GM19328 (cell line): Measurements from ENCODE around the gene BTBD8.

Experiments
- ATAC-seq: cut with Tn5 transposase; IDR thresholded peaks from one replicate; pipeline ENCODE4 v1.9.1; 2021; ENCODE audit warnings: mild to moderate bottlenecking, moderate library complexity; ENCODE audit not compliant: unreplicated experiment

BTBD8 gene

GRCh38 chr1:92188436-92189255 lies 108.5 kb downstream of the BTBD8 start:
- no peak for ATAC-seq

DNA sequence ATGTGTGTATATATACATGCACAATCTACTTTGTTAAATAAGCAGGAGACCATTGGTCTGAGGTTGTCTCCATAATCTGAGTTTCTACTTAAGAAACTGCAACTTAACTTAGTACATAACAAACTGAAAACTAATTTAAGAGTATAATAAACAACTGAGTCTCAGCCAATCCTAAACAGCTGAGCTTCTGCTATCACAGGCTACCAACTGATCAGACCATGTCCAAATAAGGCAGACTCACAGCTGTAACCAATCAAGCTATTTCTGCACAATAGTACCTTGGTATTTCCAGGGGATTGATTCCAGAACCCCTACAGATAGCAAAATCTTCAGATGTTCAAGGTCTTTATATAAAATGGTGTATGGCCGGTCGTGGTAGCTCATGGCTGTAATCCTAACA lies 111.6 kb downstream of the BTBD8 start:
- no peak for ATAC-seq

GRCh38 chr1:92192246-92192645 lies 112.1 kb downstream of the BTBD8 start:
- no peak for ATAC-seq

GRCh38 chr1:92194511-92194910 lies 114.4 kb downstream of the BTBD8 start:
- no peak for ATAC-seq

DNA sequence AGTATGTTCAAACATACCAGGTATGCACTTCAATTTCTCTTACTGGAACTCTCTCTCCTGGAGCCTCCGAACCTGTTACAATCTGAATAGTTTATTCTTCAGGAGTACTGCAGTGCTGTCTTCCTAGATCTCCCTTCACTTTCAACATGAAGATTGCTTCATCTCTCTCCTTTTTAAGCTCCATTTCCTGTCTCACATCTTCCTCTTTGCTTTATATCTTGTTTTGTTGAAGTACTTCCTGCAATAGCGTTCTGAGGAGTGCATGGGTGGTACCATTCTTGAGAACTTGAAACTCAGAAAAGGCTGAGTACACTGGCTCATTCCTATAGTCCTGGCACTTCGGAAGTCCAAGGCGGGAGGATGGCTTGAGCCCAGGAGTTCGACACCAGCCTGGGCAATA lies 121.8 kb downstream of the BTBD8 start:
- ATAC-seq, result no peak

- ATAC-seq, result no peak
Measured at GRCh38 chr1:92203105-92203504, 123.0 kb downstream of the BTBD8 start.

- ATAC-seq, result no peak
Measured at GRCh38 chr1:92210701-92211100, 130.6 kb downstream of the BTBD8 start.

- ATAC-seq, result no peak
Measured at GRCh38 chr1:92211166-92211565, 131.0 kb downstream of the BTBD8 start.

- no peak for ATAC-seq
Measured at GRCh38 chr1:92217721-92218120, 137.6 kb downstream of the BTBD8 start, which contains the start of gene C1orf146. TSS of gene C1orf146 (plus strand) at chr1:92217915. CDS start at chr1:92231421, 13,506 bp downstream.

DNA sequence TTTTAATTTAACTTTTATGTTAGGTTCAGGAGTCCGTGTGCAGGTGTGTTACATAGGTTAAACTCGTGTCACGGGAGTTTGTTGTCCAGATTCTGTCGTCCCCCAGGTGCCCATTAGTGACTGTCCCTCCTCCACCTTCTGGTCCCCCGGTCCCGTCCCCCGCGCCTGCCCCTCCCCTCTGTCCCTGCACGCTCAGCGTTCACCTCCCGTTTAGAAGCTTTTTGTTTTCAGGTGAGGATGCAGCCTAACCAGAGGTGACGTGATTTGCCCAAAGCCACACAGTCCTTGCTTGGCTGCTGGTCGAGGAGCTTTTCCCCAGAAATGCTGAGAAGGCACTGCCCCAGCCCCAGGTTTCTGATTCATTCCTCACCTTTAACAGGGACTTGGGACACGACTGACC lies 138.4 kb downstream of the BTBD8 start:
- no peak for ATAC-seq

GRCh38 chr1:92219028-92219427 lies 138.9 kb downstream of the BTBD8 start:
- ATAC-seq, result no peak

DNA sequence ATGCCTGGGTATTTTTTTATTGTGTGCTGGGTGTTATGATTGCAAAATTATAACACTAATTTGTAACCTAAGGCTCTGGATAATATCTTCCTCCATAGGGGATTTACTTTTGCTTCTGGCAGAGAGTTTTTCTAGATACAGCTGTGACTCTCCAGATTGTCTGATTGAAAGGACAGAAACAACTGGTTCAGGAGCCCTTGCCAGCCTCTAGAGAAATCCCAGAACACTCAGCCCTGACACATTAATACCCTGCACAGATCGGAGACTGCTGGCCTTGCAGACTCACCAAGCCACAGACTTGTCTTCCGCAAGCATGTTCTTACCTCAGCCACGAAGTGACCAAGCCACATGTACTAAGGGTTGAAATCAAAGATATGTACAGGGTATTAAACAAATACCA lies 148.3 kb downstream of the BTBD8 start:
- ATAC-seq, result no peak

- ATAC-seq, result no peak
Measured at GRCh38 chr1:92230736-92231135, 150.6 kb downstream of the BTBD8 start.
